GM18858 (cell line): ENCODE data around the gene SMURF2.
"Not testable (repeated sequence)": the region's sequence is repeated elsewhere in the genome, so short reads cannot be mapped to it uniquely, and the experiment has no call there.

Source experiments
- ATAC-seq: cut with Tn5 transposase; IDR thresholded peaks from one replicate; pipeline ENCODE4 v1.9.1; 2021; ENCODE audit not compliant: unreplicated experiment

The SMURF2 gene

DNA sequence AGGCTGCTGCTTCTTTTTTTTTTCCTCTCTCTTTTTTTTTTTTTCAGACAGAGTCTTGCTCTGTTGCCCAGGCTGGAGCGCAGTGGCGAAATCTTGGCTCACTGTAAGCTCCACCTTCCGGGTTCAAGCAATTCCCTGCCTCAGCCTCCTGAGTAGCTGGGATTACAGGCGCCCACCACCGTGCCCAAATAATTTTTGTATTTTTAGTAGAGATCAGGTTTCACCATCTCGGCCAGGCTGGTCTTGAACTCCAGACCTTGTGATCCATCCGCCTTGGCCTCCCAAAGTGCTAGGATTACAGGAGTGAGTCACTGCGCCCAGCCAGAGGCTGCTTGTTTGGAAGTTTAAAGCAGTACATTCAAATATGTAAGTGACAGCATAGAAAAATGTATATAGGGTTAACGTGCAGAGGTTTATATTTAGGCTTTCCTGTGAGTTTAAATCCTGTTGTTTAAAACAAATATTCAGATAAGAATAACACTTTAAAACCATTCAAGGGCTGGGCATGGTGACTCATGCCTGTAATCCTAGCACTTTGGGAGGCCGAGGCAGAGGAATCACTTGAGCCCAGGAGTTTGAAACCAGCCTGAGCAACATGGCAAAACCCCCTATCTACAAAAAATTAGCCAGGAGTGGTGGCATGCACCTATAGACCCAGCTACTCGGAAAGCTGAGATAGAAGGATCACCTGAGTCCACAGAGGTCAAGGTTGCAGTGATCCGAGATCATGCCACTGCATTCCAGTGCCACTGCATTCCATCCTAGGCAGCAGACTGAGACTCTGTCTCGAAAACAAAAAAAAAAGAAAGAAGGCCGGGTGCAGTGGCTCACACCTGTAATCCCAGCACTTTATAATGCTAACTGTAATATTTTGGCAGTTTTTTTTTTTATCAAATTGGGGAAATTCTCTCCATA is 6.0 kb upstream of the SMURF2 start:
- not testable (repeated sequence) for ATAC-seq

DNA sequence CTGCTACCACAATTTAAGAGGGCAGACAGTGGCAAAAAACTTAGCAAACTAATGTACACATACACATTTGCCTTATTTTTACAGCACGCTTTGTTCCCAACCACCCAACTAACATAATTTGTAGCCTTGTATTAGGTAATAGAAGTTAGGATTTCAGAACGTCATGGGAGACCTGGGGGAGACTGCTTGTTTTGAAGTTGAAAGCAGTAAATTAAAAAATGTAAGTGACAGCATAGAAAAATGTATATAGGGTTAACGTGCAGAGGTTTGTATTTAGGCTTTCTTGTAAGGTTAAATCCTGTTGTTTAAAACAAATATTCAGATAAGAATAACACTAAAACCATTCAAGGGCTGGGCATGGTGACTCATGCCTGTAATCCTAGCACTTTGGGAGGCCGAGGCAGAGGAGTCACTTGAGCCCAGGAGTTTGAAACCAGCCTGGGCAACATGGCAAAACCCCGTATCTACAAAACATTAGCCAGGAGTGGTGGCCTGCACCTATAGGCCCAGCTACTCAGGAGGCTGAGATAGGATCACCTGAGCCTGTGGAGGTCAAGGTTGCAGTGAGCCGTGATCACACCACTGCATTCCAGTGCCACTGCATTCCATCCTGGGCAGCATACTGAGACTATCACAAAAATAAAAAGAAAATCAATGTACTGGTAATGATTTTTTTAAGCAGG is 2.3 kb upstream of the SMURF2 start:
- ATAC-seq, result not testable (repeated sequence)

DNA sequence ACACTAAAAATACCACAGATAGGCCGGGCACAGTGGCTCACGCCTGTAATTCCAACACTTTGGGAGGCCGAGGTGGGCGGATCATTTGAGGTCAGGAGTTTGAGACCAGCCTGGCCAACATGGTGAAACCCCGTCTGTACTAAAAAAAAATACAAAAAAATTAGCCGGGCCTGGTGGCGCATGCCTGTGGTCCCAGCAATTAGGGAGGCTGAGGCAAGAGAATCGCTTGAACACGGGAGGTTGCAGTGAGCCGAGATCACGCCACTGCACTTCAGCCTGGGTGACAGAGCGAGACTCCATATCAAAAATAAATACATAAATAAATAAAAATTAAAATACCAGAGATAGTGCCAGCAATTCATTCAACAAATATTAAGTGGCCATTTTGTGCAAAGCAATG is 1.7 kb upstream of the SMURF2 start:
- ATAC-seq, result not testable (repeated sequence)

DNA sequence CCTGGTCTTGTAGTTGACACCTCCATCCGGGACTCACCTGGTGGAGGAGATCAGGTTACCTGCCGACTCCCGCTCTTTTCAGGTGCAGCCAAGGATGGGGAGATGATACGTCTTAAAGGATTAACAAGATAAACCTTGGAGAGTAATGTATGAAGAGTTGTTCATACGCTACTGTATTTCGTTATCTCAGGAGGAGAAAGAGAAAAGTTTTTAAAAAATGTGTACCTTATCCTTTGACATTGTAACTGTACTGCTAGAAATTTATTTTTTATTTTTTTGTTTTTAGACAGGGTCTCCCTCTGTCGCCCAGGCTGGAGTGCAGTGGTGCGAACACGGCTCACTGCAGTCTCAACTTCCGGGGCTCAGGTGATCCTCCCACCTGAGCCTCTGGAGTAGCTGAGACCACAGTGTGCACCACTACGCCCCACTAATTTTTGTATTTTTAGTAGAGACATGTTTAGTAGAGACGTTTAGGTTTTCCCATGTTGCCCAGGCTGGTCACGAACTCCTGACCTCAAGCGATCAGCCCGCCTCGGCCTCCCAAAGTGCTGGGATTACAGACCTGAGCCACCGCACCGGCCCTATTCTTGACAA is 764 bp upstream of the SMURF2 start:
- ATAC-seq, result no peak

DNA sequence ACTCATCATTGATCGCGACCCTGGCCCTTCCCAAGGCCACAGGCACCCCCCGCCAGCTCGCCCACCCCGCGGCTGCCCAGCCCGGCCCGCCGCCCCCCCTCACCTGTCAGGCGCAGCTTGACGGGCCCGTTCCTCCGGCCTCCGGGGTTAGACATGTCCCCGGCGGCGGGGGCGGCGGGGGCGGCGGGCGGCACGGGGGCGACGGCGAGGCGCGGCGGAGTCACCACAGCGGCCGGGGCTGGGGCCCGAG is 456 bp downstream of the SMURF2 start:
- ATAC-seq, result no peak

DNA sequence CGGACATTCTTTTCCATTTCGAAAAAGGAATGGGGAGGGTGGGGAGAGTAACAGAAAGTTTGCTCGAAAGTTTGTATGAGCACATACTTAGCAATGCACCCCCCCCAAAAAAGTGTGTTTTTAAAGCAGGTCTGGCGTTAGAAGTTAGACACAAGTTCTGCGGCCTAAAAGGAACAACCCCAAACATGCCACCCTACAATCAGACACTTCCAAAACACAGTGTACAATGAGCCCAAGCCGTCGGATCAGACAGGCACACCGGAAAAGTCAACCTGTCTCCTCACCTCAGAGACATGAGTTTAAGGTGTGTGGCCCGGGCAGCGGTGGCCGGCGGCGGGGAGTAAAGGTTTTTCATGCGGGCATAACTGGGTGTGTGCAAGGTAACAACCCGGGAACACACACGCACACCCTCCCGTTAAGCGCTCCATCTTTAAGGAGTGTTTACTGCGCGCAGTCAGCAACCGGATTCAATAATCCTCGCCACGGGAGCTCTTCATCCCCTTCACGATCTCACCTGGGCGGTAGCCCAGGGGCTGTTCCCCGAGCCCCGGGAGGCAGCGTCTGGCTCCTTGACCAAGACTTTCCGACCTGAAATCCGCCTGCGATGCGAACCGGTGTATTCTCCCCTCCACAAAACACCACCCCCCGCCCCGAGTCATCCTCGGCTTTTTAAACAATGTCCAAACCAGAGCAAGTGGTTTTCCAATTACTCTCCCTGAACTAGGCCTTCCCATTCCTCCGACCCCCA is 955 bp downstream of the SMURF2 start:
- ATAC-seq, result not testable (repeated sequence)

DNA sequence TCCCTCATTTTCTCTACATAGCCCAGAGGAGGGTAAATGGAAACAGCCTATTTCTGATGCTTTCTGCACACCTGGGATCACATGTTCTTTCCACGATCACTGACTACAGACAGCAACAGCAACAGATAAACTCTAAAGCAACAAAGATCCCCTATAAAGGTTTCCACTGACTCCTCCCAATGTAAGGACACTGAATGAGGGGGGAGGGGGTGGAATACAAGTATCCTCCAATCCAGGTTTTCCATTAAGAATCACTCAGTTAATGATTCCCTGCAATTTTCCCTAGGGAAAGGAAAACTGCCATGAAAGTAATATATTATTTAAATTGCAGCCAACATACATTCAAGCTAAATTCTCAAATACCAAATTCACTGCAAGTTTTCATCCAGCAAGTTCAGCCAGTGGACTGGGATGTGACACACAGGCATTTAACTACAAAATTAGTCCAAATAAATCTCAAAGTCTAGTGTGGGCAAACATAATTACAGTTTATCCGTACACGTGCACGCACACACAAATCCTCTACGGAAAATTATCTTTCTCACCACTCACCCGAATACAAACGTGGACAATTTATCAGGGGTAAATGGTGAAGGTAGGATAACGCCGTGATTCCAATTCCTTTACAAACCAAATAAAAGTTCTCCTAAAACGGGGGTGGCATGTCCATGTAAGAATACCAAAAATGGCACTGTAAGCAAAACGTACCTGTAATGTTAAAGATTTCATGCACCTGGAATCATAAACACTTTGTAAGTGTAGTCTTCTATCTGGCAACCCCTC is 1.7 kb downstream of the SMURF2 start:
- ATAC-seq, result not testable (repeated sequence)

DNA sequence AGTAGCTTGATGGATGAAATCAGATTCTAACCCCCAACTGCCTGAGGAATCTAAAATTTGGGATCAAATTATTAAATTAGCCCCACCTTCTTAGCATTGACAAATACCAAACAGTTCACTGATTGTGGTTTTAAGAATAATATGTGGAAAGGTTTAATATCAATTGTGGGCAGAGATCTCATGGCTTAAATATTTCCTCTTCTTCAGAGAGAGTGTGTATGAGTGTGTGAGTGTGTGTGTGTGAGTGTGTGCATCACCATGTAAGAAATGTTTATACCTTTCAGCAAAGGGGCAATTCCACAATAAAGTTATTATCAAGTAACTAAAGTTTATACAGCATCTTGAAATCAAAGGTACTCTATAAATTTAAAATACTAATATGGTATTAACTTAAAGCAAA is 3.2 kb downstream of the SMURF2 start:
- no peak for ATAC-seq

DNA sequence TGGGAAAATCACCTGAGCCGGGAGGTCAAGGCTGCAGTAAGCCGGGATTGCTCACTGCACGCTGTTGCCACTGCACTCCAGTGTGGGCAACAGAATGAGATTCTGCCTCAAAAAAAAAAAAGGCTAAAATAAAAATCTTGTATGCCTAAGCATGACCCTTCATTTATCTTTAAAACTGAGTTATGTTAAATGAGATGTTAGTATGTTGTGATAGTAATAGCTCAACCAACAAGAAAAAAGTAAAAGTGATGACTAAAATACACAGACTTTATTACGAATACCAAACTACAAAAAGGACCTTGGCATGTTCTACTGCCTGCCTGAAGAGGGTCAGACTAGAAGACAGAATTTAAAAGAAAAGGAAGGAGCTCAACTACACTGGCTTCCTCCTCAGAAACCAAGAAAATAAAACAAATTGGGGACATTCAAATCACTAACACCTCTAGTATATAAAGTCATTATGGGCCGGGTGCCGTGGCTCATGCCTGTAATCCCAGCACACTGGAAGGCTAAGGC is 4.4 kb downstream of the SMURF2 start:
- ATAC-seq, result no peak

DNA sequence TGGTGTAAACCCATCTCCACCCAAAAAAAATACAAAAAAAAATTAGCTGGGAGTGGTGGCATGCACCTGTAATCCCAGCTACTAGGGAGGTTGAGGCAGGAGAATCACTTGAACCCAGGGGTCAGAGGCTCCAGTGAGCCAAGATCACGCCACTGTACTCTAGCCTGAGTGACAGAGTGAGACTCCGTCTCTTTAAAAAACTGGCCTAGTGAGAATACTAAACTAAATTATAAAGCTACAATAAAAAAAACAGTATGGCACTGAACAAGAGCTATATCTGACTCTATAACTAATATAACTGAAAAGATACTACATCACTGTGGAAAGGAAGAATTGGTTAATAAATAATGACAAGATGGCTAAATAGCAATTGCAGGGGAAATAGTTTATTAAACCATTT is 6.4 kb downstream of the SMURF2 start:
- no peak for ATAC-seq

DNA sequence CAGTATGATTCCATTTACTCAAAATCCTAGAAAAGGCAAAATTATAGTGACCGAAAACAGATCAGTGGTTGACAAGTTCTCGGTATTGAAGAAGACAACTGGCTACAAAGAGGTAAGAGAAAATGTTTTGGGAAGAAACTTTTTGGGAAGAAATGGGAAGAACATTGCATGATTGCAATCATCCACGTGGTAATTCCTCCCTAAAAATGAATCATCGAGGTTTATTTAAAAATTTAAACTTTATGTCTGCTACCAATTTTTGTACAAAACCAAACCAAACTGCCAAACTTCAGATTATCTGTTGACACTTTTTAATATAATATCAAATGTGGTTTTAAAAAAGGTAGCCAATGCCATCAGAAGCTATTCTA is 8.1 kb downstream of the SMURF2 start:
- ATAC-seq, result no peak

DNA sequence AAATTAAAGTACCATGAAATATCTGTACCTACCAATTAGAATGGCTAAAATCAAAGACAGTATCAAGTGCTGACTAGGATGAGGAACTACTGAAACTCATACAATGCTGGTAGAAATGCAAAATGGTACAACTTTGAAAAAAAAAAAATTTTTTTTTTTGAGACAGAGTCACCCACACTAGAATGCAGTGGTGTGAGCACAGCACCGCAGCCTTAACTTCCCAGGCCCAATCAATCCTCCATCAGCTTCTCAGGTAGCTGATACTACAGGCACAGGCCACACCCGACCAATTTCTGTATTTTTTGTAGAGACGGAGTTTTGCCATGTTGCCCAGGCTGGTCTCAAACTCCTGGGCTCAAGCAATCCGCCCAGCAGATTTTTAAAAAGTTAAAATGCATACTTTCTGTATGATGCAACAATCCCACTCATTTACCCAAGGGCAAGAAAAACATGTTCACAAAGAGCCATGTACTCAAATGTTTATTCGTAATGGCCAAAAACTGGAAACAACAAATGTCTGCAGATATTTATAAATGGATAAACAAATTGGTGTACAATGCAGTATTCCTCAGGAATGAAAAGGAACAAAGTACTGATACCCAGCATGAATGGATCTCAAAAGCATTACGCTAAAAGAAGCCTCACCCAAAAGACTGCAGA is 8.7 kb downstream of the SMURF2 start:
- ATAC-seq, result no peak

DNA sequence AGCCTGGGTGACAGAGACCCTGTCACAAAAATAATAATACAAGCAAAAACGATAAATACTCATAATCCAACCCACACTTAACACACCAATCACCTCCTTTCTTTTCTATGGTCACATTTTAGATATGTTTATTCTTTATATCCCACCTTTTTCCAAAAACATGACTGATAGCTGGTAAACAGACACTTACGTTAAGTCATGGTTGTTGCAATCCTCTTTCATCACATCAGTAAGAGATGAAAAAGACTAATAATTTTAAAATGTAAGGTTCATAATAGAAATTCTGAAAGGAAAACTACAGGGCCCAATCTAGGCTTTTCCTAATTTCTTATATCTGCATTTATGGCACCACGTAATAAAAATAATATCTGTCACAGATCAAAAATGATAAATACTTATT is 10.2 kb downstream of the SMURF2 start:
- no peak for ATAC-seq

DNA sequence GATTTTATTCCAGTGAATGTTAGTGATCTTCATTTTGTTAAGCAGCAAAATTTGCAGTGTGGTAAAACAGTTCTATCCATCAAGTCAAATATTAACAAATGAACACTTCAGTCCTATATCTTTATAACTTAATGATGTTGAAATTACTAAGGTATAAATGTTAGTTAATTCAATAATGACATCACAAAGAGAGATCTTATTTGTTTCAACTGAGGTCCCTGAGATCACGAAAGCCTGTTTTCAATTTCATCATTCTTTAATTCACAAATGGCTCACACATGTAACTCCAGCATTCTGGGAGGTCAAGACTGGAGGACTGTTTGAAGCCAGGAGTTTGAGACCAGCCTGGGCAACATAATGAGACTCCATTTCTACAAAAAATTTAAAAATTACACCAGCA is 13.9 kb downstream of the SMURF2 start:
- no peak for ATAC-seq

DNA sequence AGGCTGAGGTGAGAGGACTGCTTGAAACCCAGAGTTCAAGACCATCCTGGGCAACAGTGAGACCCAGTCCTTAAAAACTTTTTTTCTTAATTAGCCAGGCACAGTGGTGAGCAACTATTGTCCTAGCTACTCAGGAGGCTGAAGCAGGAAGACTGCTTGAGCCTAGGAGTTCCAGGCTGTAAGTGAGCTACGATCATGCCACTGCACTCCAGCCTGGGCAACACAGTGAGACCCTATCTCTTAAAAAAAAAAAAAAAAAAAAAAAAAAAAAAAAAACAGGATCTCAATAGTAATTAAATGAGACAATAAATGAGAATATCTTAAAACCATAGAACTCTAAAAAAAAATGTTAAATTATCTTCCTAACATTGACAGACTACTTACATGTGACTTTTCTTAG is 14.3 kb downstream of the SMURF2 start:
- no peak for ATAC-seq

DNA sequence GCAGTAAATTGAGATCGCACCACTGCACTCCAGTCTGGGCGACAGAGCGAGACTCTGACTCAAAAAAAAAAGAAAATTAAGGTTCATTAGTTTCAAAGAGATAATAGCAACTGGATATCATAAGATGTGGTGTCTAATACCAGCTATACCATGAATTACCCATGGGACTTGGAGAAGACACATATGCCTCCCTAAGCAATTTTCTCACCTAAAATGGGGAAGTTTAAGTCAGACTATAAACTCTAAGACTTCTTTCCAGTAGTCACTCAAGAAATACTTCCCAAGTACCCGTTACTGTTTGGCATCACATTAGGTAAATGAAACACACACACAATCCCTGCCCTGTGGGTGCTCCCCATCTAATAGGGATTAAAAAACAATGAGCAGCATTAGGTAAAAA is 22.6 kb downstream of the SMURF2 start:
- no peak for ATAC-seq

DNA sequence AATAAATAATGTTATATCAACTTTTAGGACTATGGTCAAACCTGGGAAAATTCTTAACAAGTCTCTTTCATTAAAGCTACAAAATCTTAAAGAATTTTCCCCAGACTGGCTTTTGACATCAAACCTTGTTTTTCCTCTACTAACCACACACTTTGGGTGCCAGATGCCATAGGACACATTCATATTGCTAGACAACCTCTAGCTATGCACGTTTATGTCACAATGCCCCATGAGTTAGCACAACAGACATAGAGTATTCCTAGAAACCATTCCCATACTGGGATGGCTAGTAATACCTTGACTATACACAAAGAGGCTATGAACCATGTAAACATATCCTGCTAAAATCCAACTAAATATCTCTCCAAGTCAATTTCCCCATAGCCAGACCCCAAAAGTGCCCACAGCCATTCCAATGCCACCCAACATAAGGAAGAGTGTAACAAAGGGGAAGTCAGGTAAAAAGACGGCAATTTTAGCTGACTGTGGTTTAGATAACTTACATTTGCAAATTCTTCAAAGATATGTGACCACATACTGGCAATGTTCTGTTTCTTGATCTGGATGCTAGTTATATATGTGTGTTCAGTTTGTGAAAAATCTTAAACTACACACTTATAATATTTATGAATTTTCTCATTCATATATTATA is 23.4 kb downstream of the SMURF2 start:
- no peak for ATAC-seq

DNA sequence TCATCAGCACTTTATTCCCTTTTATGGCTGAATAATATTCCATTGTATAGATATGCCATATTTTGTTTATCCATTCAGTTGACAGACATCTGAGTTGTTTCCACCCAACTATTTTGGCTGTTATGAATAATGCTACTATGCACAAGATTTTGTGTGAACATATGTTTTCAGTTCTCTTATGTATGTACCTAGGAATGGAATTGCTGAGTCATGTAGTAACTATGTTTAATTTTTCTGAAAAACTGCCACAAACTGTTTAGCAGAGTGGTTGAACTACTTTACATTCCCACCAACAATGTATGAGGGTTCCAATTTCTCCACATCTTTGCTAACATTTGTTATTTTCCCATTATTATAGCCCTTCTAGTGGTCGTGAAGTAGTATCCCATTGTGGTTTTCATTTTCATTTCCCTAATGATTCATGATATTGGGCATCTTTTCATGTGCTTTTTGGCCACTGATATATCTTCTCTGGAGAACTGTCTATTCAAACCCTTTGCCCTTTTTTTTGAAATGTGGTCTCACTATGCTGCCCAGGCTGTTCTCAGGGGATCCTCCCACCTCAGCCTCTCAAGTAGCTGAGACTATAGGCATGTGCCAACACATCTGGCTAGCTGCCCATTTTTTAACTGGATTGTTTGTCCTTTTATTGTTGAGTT is 26.3 kb downstream of the SMURF2 start:
- ATAC-seq, result peak; percentile 80

DNA sequence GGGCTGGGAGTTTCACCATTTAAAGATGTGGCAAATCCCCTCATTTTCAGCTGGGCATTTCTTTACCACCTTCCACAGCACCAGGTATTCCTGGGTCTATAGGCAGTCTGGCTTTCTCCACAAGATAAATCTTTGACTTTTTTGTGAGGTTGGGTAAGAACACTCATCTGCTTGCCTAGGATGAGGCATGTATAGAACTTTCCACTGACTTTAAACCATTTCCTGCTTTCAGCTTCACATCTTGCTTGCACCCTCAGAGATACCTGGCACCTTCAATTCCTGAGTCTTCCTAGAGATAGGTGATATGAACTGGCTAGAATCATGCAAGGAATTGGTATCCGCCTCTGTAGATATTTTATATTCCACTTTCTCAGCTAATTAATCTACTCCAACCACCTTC is 27.9 kb downstream of the SMURF2 start:
- ATAC-seq, result no peak
